ENCODE results near the gene FAM53A.

- TF ChIP-seq CTCF (IDR thresholded peaks at IDR 0.05 in 8 of 11, conservative IDR thresholded peaks at IDR 0.05 in 3 of 11): no peak
- TF ChIP-seq POLR2AphosphoS5 (IDR thresholded peaks at IDR 0.05): no peak
- TF ChIP-seq POLR2A (IDR thresholded peaks at IDR 0.05): no peak
Measured at GRCh38 chr4:1651609-1652008, 32.5 kb downstream of the FAM53A start.
